Astrocyte (in vitro differentiated cells and primary cell): Measurements from ENCODE around the gene SBF1. TPM values are rescaled to one million over a fixed set of nuclear protein-coding genes. Genes with fewer than 3 reads are reported as not detected.

Experiments used
- DNase-seq: peaks from one replicate; pipeline ENCODE4 v3.0.0-alpha.2; 2010; ENCODE audit warnings: low read depth
- FAIRE-seq: peaks from 2 replicates; lab custom pipeline; 2011; peaks lifted over from hg19 to GRCh38; lab: Jason Lieb, UNC
- H2AFZ ChIP-seq: 2 replicates; pipeline ENCODE4 v1.6.0; 2012; ENCODE audit warnings: low read depth, low read length, inconsistent platforms
- H3K27ac ChIP-seq: 2 replicates; pipeline ENCODE4 v1.5.1; 2011; ENCODE audit warnings: low read depth, low read length, inconsistent platforms
- H3K27me3 ChIP-seq: 2 replicates; pipeline ENCODE4 v1.6.0; 2011; ENCODE audit warnings: low read length, inconsistent platforms; ENCODE audit not compliant: insufficient read depth
- H3K36me3 ChIP-seq: 2 replicates; pipeline ENCODE4 v1.5.1; 2011; ENCODE audit warnings: low read length, inconsistent platforms; ENCODE audit not compliant: insufficient read depth
- H3K4me1 ChIP-seq: 2 replicates; pipeline ENCODE4 v1.5.1; 2011; ENCODE audit warnings: low read length, inconsistent platforms; ENCODE audit not compliant: insufficient read depth
- H3K4me2 ChIP-seq: 2 replicates; pipeline ENCODE4 v1.6.0; 2012; ENCODE audit warnings: low read length, inconsistent platforms
- H3K4me3 ChIP-seq: 2 replicates; pipeline ENCODE4 v1.5.1; 2011; ENCODE audit warnings: low read depth, mild to moderate bottlenecking, low read length, inconsistent platforms; ENCODE audit not compliant: insufficient read depth
- H3K79me2 ChIP-seq: 2 replicates; pipeline ENCODE4 v1.6.0; 2012; ENCODE audit warnings: mild to moderate bottlenecking, low read length, inconsistent platforms; ENCODE audit not compliant: insufficient read depth
- H3K9ac ChIP-seq: 2 replicates; pipeline ENCODE4 v1.6.0; 2012; ENCODE audit warnings: mild to moderate bottlenecking, low read length, inconsistent platforms
- H3K9me3 ChIP-seq: 2 replicates; pipeline ENCODE4 v1.5.1; 2012; ENCODE audit warnings: low read depth, mild to moderate bottlenecking, low read length, inconsistent platforms; ENCODE audit not compliant: insufficient read depth
- H4K20me1 ChIP-seq: 2 replicates; pipeline ENCODE4 v1.6.0; 2012; ENCODE audit warnings: low read length, inconsistent platforms; ENCODE audit not compliant: insufficient read depth
- H3K27ac Mint-ChIP-seq: one replicate; pipeline ENCODE4 v1.8.0; 2021; ENCODE audit warnings: mild to moderate bottlenecking, mixed read lengths; ENCODE audit not compliant: unreplicated experiment
- H3K27me3 Mint-ChIP-seq: one replicate; pipeline ENCODE4 v1.8.0; 2021; ENCODE audit warnings: low read depth, mixed read lengths; ENCODE audit not compliant: unreplicated experiment
- H3K36me3 Mint-ChIP-seq: one replicate; pipeline ENCODE4 v1.8.0; 2021; ENCODE audit warnings: low read depth, mixed read lengths; ENCODE audit not compliant: unreplicated experiment
- H3K4me1 Mint-ChIP-seq: one replicate; pipeline ENCODE4 v1.8.0; 2021; ENCODE audit warnings: low read depth, mixed read lengths; ENCODE audit not compliant: unreplicated experiment
- H3K4me3 Mint-ChIP-seq: one replicate; pipeline ENCODE4 v1.8.0; 2021; ENCODE audit warnings: mild to moderate bottlenecking, moderate library complexity, mixed read lengths; ENCODE audit not compliant: unreplicated experiment
- H3K9me3 Mint-ChIP-seq: one replicate; pipeline ENCODE4 v1.8.0; 2021; ENCODE audit warnings: mild to moderate bottlenecking, mixed read lengths; ENCODE audit not compliant: unreplicated experiment
- CTCF ChIP-seq: IDR thresholded peaks from 2 replicates; pipeline ENCODE4 v1.5.1; 2011; ENCODE audit warnings: low read depth, mild to moderate bottlenecking, inconsistent platforms, low read length, moderate library complexity; ENCODE audit not compliant: insufficient read depth
- EZH2 ChIP-seq: IDR thresholded peaks from 2 replicates; pipeline ENCODE4 v1.6.1; 2012; ENCODE audit warnings: mild to moderate bottlenecking, low read length, inconsistent platforms; ENCODE audit not compliant: insufficient read depth
- total RNA-seq: library from RNA; stranded (reverse); gene quantifications from 2 replicates; pipeline ENCODE4 v1.2.1, GENCODE V29; 2021

The SBF1 gene
- total RNA-seq, 1 donor from 2014 or later: 75.4 TPM

- peaks cover 4% of the 10 kb centered on the region for H3K36me3 Mint-ChIP-seq
- FAIRE-seq (no peak), DNase-seq (no peak)
- peaks cover 39% of the 10 kb centered on the region for H4K20me1 ChIP-seq
- no peak overlapping the region for H3K4me2 ChIP-seq
- H3K4me1 ChIP-seq: peaks cover 7% of the 10 kb centered on the region
- H3K27ac Mint-ChIP-seq: no peak overlapping the region
- no peaks in the 10 kb centered on the region for H3K9me3 Mint-ChIP-seq
- no peak overlapping the region for H3K4me3 ChIP-seq
- H3K79me2 ChIP-seq: no peaks in the 10 kb centered on the region
- no peak overlapping the region for H3K9ac ChIP-seq
- H2AFZ ChIP-seq: no peak overlapping the region
- H3K27me3 Mint-ChIP-seq: no peaks in the 10 kb centered on the region
- no peaks in the 10 kb centered on the region for H3K36me3 ChIP-seq
- H3K27me3 ChIP-seq: no peaks in the 10 kb centered on the region
- TF ChIP-seq EZH2 (no peak), CTCF (no peak)
- no peak overlapping the region for H3K4me3 Mint-ChIP-seq
- no peaks in the 10 kb centered on the region for H3K9me3 ChIP-seq
- peaks cover 3% of the 10 kb centered on the region for H3K4me1 Mint-ChIP-seq
- no peak overlapping the region for H3K27ac ChIP-seq
Measured at GRCh38 chr22:50443801-50444625, 30.8 kb downstream of the SBF1 start.

GRCh38 chr22:50443197-50443596, 31.6 kb downstream of the SBF1 start:
- H3K4me1 Mint-ChIP-seq: peaks cover 3% of the 10 kb centered on the region
- peaks cover 7% of the 10 kb centered on the region for H3K4me1 ChIP-seq
- H3K27ac Mint-ChIP-seq: peak overlapping the region; percentile 47
- H3K9me3 Mint-ChIP-seq: no peaks in the 10 kb centered on the region
- no peak overlapping the region for H3K27ac ChIP-seq
- no peak overlapping the region for H3K4me2 ChIP-seq
- H3K27me3 Mint-ChIP-seq: no peaks in the 10 kb centered on the region
- no peak overlapping the region for H2AFZ ChIP-seq
- no peak overlapping the region for H3K4me3 Mint-ChIP-seq
- H4K20me1 ChIP-seq: peaks cover 38% of the 10 kb centered on the region
- H3K9ac ChIP-seq: no peak overlapping the region
- TF ChIP-seq EZH2 (no peak), CTCF (no peak)
- peaks cover 4% of the 10 kb centered on the region for H3K36me3 Mint-ChIP-seq
- FAIRE-seq: no peak
- DNase-seq: no peak
- H3K27me3 ChIP-seq: no peaks in the 10 kb centered on the region
- no peak overlapping the region for H3K4me3 ChIP-seq
- H3K36me3 ChIP-seq: no peaks in the 10 kb centered on the region
- H3K79me2 ChIP-seq: no peaks in the 10 kb centered on the region
- no peaks in the 10 kb centered on the region for H3K9me3 ChIP-seq

GRCh38 chr22:50441428-50441993, 33.3 kb downstream of the SBF1 start:
- Mint-ChIP-seq H3K36me3 (peaks cover 4% of the 10 kb centered on the region), H3K27ac (peak overlapping the region; percentile 66), H3K4me1 (peaks cover 3% of the 10 kb centered on the region), H3K27me3 (no peaks in the 10 kb centered on the region), H3K4me3 (no peak overlapping the region), H3K9me3 (no peaks in the 10 kb centered on the region)
- H4K20me1 ChIP-seq: peaks cover 29% of the 10 kb centered on the region
- no peak overlapping the region for H3K4me2 ChIP-seq
- H2AFZ ChIP-seq: no peak overlapping the region
- FAIRE-seq: no peak
- H3K36me3 ChIP-seq: peaks cover 3% of the 10 kb centered on the region
- DNase-seq: no peak
- no peak overlapping the region for H3K9ac ChIP-seq
- peaks cover 7% of the 10 kb centered on the region for H3K4me1 ChIP-seq
- H3K4me3 ChIP-seq: no peak overlapping the region
- TF ChIP-seq EZH2 (no peak), CTCF (no peak)
- H3K9me3 ChIP-seq: no peaks in the 10 kb centered on the region
- H3K79me2 ChIP-seq: no peaks in the 10 kb centered on the region
- H3K27ac ChIP-seq: no peak overlapping the region
- H3K27me3 ChIP-seq: no peaks in the 10 kb centered on the region
